ENCODE data around the gene SH2D4B.
"Not testable (repeated sequence)": the region's sequence is repeated elsewhere in the genome, so short reads cannot be mapped to it uniquely, and the experiment has no call there.

SH2D4B gene

DNA sequence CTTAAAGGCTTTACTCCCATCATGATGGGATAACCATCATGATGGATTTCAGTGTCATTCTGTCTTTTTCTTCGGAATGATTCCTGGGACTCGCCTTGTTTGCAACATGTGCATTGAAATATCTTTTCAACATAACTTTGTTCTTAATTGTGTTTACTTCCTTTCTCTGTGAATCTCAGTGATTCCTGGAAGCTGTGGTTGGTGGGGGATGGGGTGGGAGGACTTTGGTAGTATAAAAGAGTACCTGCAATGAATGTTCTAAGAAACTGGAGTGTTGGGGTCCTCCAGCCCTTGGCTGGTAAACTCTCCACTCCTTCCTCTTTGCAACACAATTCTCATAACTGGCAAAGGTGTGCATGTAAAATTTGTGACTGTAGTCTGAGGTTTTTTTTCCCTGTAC is 11.5 kb upstream of the SH2D4B start:
- no peak for DNase-seq (ENCODE audit: low spot score)

DNA sequence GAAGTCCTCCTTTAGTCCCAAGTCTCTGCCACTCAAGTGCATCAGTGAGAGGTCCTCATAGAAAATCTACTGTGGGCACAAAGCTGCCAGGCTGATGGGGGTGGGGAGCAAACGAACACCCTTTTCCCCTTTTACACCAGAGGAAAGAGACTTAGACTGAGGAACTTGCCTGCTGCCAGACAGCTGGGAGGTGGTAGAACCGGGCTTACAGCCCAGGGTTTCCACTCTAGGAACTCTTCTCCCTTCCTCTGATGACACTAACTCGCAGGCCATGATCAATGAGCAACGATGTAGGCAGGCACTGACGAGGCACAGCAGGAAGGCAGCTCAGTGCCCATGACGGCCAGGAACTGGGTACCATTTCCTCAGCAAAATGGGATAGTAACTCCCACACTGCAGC is 11.0 kb upstream of the SH2D4B start:
- DNase-seq (ENCODE audit: low spot score) = no peak

DNA sequence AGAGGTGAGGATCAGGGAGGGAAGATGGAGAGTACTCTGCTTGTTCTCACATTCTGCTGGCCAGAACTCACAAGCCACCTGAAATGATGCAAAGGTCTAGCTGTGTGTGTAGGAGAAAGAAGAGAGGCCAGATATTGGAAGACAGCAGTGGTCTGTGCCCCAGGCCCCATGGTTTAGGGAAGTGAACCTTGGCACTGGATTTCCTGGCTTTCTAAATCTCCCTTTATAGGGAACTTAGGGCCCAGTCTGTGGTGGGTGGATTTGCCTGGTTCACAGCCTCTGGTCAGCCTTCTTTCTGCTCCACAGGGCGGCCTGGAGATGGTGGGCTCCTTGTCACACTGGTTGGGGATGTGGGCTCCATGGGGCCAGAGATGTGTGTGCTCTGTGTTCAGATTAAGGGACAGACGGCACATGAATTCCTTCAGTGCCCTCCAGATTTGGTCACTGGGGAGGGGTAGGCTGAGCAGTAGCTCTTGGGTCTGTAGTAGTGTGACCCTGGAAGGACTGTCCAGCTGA is 9.5 kb upstream of the SH2D4B start:
- DNase-seq (ENCODE audit: low spot score) = no peak

DNA sequence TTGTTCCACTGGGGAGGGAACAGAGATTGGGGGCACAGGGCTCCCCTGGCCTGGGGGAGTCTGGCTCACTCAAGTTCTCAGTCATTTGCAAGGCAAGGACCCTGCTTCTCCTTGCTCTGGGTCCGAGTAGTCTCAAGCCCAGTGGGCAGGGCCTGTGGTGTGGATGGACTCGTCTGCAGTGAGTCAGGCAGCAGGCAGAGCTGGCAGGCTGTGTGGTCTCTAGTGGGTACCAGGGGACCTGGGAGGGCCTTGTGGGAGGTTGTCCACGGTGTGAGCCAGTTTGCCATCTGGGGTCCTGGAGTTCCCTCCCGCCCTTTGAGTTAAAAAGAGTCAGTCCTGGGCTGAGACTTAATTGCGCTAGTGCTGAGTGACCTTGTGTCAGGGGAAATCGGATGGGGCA is 8.8 kb upstream of the SH2D4B start:
- DNase-seq (ENCODE audit: low spot score) = no peak

DNA sequence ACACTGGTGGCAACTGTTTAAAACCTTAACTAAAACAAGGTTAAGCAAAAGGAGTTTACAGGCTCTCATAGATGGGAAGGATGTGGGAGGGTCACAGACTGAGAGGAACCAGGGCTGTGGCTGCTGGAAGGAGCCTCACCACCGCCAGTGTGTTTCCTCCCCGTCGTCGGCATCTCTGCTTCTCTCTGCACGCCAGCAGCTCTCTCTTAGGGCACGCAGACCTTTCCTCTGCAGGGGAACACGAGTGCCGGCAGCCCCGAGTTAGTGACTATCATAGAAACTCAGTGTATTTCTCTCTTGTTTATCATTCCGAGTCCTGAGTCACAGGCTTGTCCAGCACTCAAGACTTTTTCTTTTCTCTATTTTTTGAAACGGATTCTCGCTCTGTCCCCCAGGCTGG is 8.1 kb upstream of the SH2D4B start:
- DNase-seq (ENCODE audit: low spot score) = no peak

DNA sequence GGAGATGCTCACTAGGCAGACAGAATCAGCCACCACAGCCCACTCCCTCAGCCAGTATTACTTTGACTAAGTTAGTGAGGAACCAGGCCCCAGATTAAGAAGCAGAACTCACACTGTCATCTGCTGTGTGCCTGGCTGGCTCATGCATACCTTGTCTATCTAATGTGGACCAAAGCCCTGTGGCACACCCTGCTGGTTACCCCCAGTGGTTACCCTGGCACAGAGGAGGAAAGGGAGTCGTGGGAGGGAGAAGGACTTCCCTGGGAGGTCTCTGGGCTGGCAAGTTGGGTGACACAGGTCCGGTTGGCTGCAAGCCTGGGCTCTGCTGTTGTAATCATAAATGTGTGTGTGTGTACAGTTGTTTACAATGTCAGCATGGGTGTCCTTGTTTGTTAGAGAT is 7.5 kb upstream of the SH2D4B start:
- DNase-seq (ENCODE audit: low spot score) = peak; percentile 18

DNA sequence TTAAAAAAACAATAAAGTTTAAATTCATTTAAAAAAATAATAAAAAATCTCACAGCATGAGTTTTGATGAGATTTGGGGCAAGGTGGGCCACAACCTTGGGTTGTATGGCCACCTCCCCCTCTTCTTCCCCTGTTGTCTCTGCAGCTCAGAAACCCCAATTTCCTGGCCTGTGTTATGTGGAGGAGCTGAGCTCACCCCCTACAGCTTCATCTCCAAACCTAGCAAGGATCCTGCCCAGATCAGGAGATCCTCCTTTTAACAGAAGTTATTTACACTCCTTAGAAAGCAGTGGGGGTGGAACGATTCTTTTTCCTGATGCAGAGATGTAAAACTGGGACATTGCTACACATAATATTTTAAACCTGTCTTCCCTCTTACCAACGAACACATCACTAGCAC is 6.9 kb upstream of the SH2D4B start:
- DNase-seq (ENCODE audit: low spot score) = no peak

DNA sequence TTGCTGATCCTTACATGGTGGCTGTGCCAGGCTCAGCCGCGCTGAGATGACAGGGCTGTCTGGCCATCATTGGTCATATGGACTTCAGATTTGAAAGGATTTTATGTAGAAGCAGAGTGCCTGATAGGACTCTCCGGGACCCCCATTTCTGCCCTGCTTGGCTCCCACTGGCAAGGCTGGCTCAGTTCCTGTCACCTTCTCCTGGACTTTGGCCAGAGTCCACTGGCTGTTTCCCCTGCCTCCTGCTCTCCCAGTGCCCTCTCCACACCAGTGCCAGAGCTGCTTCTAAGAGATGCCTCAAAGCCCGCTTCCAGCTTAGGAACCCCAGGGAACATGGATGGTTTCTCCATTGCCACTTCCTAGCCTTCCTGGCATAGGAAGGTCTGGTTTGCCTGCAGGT is 5.1 kb upstream of the SH2D4B start:
- no peak for DNase-seq (ENCODE audit: low spot score)

DNA sequence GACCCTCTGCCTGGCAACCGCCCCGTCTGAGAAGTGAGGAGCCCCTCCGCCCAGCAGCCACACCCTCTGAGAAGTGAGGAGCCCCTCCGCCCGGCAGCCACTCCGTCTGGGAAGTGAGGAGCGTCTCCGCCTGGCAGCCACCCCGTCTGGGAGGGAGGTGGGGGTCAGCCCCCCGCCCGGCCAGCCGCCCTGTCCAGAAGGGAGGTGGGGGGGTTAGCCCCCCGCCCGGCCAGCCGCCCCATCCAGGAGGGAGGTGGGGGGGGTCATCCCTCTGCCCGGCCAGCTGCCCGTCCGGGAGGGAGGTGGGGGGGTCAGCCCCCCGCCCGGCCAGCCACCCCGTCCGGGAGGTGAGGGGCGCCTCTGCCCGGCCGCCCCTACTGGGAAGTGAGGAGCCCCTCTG is 3.6 kb upstream of the SH2D4B start:
- DNase-seq (ENCODE audit: low spot score) = not testable (repeated sequence)

DNA sequence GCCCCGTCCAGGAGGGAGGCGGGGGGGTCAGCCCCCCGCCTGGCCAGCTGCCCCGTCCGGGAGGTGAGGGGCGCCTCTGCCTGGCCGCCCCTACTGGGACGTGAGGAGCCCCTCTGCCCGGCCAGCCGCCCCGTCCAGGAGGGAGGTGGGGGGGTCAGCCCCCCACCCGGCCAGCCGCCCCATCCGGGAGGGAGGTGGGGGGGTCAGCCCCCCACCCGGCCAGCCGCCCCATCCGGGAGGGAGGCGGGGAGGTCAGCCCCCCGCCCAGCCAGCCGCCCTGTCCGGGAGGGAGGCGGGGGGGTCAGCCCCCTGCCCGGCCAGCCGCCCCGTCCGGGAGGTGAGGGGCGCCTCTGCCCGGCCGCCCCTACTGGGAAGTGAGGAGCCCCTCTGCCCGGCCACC is 3.1 kb upstream of the SH2D4B start:
- DNase-seq (ENCODE audit: low spot score) = not testable (repeated sequence)

DNA sequence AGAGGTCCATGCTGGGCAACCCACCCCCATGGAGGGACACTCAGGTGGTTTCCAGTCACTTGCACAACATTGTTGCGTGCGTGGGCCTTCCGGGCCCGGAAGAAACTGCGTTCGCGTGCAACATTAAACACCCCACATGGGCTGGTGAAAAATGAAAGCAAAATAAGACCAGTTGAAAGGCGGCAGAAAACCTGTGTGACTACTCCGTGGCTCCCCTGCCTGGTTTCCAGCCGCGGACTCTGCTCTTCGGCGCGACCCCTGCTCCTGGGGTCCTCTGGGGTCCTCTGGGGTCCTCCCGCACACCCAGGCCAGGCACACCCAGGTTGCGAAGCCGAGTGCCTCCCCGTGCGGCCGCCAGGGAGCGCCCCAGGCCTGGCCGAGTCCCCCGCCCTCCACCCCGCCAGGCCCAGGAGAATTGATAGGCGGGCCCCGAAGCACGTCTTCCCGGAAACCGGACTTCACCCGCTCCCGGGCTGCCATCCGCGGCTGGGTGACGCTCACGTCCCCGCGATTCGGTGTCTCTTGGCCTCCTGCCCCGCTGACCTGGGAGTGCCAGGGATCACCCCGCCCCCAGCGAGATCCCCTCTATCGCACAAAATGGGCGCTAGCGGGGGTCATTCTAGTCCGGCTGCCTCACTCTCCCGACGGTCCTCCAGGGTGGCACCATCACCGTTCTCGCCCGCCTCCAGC is 1.9 kb upstream of the SH2D4B start:
- DNase-seq (ENCODE audit: low spot score) = peak; percentile 65

DNA sequence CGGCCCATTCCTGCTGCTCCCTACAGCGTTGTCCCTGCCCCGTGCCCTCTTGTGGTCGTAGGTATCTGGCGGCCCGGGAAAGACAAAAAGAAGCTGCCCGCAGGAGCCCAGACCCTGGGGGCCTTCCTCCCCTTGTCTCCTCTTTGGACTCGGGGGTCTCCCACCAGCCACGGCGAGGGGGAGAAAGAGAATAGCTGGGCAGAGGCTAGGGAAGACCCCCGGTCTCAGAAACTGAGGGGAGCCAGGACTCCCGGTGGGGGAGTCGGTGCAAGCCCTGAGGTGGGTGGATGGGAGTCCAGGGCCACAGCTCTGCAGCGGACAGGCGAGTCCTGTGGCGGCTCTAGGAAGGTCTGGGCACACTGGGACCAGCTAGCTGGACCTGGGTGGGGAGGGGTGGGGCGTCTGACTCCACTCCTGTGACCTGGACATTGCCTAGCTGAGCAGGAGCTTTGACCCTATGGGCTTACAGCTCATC is 1.3 kb upstream of the SH2D4B start:
- no peak for DNase-seq (ENCODE audit: low spot score)

DNA sequence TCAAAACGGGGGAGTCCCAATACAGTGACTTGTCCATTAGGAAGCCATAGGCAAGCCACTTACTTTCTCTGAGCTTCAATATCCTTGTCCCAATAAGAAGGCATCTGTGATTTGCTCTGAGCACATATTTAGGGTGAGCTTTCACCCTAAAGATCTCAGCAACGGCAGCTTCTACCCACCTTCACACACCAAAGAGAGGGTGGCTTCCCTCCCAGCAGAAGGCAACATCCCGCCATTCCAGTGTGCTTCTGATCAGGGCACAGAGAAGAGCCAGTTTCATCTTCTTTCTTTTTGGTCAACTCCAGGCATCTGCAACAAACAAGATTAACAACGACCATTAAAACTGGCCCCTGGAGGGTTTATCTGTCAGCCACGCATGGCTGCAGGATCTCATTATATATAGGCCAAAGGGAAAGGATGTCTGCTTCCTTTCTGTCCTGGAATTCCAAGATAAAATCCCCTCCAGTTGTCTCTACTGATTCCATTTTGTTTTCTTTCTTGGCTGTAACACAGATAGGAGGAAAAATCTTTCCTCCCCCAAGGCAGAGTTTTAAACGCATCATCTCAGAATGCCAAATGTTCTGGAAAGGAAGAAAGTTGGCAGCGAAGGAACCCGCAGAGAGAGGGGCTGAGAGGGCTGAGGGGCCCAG is 491 bp upstream of the SH2D4B start:
- no peak for DNase-seq (ENCODE audit: low spot score)

DNA sequence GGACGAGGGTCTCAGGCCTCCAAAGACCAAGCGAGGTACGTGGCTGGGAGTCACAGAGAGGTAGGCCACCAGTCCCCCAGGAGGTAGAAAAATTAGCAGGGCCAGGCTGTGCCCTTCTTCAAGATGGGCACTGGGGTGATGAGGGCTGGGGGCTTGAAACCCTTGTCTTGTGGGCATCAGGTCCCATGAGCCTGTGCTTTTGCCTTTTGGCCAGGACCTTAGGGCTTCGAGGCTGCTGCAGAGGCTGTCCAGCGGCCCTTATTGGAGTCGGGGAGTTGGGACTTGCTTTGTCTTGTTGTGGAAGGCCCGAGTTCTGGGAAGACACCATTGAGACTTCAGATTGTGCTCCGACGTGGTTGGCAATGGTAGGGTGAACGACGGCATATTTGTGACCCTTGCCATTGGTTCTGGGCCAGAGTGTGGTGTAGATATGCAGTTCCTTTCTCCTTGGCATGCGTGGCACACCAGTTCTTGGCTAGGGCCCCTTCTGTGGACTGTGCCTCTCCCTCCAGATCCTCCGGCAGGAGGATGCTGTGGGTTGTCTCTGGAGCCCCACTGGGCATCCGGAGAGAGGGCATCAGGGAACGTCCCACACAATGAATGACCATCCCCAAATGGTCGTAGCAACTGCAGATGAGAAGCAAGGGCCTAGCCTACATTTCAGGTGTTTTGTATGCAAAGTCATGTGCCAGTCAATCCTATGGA is 931 bp downstream of the SH2D4B start:
- DNase-seq (ENCODE audit: low spot score) = no peak

DNA sequence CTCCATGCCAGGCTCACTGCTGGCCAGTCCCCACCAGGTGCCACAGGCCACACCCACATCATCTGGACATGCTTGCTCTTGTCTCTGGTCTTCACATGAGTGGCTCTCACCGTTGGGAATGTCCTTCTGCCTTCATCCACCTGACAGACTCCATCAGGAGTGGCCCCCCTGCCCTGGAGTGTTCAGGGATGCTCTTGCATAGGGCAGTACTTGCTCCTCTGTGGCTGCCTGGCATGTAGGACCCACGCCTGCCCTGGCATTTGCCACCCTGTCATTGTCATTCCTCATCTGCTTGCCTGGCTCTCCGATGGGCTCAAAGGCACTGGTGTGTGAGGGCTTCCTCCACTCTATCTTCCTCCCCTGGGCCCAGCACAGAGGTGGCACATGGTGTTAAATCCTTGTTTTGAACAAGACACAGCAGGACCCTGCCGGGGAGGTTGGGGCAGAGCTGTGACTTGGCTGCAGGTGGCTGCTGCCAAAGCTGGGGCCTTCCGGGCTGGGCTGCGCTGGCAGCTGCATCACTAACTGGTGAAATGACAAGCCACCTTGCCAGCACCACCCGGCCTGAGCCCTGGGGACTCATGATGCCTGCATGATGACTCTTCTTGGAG is 1.8 kb downstream of the SH2D4B start:
- no peak for DNase-seq (ENCODE audit: low spot score)

DNA sequence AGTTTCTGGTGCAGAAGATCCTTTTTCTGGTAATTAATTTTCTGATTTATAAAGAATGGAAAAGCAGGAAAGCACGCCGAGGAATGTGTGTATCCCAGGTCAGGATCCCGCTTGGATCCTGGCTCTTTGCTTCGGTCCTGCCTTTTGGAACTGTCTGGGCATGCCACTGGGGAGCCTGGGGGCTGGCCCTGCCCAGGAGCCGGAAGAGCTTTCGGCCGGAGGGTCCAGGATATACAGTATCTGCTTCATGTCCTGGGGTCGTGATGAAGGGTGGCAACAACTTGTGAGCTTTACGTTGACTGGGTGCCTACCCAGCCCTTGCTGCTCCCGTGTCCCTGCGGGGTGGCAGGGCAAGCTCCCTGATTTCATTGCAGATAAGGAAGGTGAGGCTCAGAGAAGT is 2.4 kb downstream of the SH2D4B start:
- no peak for DNase-seq (ENCODE audit: low spot score)

DNA sequence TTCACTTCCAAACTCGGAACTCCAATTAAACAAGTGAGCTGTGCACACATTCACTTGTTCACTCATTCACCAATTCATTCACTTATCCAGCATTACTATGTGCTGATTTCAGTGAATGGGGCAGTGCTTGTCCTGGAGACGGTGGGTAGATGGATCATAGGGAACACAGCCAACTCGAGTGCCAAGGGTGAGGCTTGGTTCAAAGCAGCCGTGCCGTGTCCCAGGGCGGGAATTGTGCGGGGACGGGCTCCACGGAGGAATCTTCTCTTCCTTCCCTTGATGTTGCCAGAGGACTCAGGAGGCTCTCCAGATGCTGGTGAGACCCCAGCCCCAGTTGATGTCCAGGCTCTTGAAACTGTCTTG is 2.9 kb downstream of the SH2D4B start:
- DNase-seq (ENCODE audit: low spot score) = no peak

DNA sequence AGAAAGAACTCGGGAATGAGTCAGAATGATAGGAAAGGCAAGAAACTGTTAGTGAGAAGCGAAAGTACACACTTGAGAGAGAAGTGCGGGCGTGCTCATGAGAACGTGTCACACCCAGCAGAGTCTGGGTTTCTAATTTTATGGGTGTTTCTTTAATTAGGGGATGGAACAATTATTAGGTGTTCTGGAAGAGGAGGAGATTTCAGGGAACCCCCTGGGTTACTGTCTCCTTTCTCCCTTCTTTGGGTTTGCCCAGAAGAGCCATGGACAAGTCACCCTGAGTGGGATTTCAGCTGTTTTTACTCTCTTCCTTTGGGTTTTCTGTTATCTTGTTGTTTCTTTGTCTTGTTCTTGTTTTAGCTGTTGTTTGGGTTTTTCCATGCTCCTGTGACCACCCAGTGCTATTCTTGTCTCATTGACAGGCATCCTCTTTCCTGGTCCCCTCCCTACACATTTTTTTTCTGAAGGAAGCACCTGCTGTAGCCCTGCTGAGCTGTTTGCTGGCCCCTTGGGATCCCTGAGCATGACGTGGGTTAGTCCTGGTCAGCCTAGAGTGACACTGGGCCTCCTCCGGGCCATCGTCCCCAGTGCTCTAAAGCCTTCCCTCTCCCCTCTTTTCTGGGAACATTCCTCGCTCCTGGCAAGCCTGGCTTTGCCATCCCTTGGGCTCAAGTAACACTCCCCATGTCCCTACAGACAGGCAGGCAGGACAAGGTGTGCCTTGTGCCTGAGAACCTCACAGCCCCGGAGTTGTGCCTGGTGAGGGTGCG is 3.5 kb downstream of the SH2D4B start:
- DNase-seq (ENCODE audit: low spot score) = no peak

DNA sequence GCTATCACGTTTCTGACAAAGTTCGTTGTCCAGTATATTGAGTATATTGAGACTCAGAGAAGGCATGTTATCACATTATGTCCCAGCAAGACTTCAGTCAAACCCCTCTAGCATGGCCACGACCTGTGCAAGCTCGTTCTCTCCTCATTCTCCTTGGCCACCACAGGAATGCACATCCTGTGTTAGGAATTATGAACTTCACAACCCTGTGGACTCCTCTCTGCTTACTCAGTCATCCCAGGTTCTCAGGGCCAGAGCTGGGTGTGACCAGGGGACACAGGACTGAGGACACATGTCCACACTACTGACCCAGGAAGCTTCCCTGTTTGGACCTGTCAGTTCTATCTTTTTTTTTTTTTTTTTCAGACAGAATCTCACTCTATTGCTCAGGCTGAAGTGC is 4.4 kb downstream of the SH2D4B start:
- DNase-seq (ENCODE audit: low spot score) = no peak

DNA sequence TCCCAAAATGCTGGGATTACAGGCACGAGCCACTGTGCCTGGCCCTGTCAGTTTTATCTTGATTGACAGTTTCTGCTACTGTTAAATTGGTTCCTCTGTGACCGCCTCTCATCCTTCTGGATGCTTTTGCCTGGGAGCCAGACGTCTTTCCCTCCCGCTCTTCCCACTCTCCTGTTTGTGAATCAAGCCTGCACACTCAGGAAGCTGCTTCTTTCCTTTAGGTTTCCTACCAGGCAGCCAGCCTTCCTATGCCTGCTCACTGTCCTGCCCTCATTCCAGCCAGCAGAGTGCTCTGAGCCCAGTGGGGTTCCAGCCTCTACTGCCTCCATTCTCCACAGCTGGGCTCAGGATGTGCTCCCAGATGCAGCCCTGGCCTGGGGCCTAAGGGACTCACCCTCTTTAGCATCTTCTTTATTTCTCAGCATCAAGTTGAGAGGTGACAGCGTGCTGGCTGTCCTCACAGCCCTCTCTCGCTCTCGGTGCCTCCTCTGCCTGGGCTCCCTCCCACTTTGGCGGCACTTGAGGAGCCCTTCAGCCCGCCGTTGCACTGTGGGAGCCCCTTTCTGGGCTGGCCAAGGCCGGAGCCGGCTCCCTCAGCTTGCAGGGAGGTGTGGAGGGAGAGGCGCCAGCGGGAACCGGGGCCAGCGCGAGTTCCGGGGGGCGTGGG is 5.1 kb downstream of the SH2D4B start:
- no peak for DNase-seq (ENCODE audit: low spot score)

DNA sequence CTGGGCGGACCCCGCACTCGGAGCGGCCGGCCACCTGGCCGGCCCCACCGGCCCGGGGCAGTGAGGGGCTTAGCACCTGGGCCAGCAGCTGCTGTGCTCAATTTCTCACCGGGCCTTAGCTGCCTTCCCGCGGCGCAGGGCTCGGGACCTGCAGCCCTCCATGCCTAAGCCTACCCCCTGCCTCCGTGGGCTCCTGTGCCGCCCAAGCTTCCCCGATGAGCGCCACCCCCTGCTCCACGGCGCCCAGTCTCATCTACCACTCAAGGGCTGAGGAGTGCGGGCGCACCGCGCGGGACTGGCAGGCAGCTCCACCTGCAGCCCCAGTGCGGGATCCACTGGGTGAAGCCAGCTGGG is 5.6 kb downstream of the SH2D4B start:
- not testable (repeated sequence) for DNase-seq (ENCODE audit: low spot score)

Measured in hematopoietic multipotent progenitor cell treated with erythropoietin and hydrocortisone succinate and interleukin-3 and kit ligand, for 15 days (in vitro differentiated cells).